Esophagus muscularis mucosa (tissue), 4 donors: Measurements from ENCODE around the gene IKZF3.

Experiments used
- CTCF ChIP-seq, 3 experiments: fragments of 200-600 bp in 2 of 3; fragments of 450-650 bp in 1 of 3; sonication (generic) in 2 of 3; IDR thresholded peaks; one replicate each; pipeline ENCODE4 v1.5.1; 2017 to 2019; ENCODE audit warnings: antibody characterized with exemption in 3 of 3, mild to moderate bottlenecking in 2 of 3, moderate library complexity in 1 of 3
- EP300 ChIP-seq: sonication (generic); formaldehyde crosslinking; IDR thresholded peaks from one replicate; pipeline ENCODE4 v1.6.1; 2017; ENCODE audit warnings: antibody characterized with exemption
- POLR2A ChIP-seq: fragments of 450-650 bp; IDR thresholded peaks from one replicate; pipeline ENCODE4 v1.6.1; 2017; ENCODE audit warnings: antibody characterized with exemption, moderate library complexity, mild to moderate bottlenecking, low read depth
- POLR2AphosphoS5 ChIP-seq, 2 donors: sonication (generic); formaldehyde crosslinking; IDR thresholded peaks; one replicate each; pipeline ENCODE4 v1.6.1; 2017; ENCODE audit warnings: antibody characterized with exemption in 2 of 2

GRCh38 chr17:39826334-39826733, 37.8 kb downstream of the IKZF3 start:
- TF ChIP-seq CTCF (IDR thresholded peaks at IDR 0.05) (no peak), POLR2A (no peak), POLR2AphosphoS5 (IDR thresholded peaks at IDR 0.05) (no peak), EP300 (no peak)
